ENCODE measurements around the gene MXD3. TPM values are rescaled to one million over a fixed set of nuclear protein-coding genes. Genes with fewer than 3 reads are reported as not detected.

Gene MXD3
- total and polyA plus RNA-seq, 8 donors = 6.8 to 86.9 (median 20.4) TPM

DNA sequence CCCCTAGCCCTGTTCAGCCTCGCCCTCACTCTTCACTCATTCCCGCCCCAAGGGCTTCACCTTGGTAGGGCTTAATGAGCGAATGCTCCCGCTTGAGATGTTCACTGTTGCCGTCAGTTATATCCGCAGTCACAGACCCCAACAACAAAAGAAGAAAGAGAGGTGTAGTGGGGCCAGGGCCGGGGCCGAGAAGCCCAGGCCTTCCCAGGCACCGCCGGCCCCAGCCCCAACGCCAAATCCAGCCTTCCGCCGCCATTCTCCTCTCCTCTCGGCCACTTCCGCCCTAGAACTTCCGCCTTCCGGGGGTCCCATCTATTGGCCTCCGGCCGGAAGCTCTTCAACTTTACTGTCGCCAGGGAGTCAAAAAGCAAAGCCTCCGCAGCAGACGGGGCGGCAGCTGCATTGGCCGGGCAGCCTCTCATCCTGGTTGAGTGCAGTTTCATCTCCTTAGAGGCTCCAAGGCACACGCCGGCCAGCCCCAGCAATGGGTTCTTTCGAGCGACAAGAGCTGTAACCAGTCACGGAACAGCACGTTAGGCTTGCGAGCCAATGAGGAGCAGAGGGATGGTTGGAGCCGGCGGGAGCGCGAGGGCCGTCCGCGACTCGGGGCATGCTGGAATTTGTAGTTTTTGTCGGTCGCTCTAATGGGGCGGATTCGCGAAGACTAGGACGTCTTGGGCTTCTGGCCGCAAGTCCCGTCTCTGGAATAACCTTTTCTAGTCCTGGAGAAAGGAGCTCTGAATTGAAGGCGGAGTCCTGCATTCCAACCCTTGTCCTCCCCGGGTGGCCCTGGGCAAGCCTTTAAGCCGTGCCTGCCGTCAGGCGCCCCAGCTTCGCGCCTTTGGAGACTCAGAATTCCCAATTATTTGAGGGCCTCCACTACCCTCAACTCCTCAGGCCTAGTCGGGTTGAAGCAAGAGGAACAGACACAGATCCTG lies 40.0 kb upstream of the MXD3 start, which contains the start of gene LMAN2:
Gene LMAN2, minus strand, starts transcription at position 277 of the 938 bp plus-strand sequence. Its CDS starts 21 bp downstream, at position 256.
- Histone ChIP-seq H3K9me3 (no peaks in the 10 kb centered on the region), H3K27ac (peak within 1 kb of the TSS; percentile 82 to 97 (median 90)), H3K4me3 (peak within 1 kb of the TSS; percentile 74 to 99 (median 96)), H3K4me1 (peaks cover 27 to 63% (median 46%) of the 10 kb centered on the region in 4 donors), H3K36me3 (peaks cover 3 to 27% (median 17%) of the 10 kb centered on the region in 4 donors), H3K27me3 (no peaks in the 10 kb centered on the region)
- 6 to 9% (median 8%) methylated on average over 41 to 55 of the region's 55 CpGs for WGBS, 5 donors
- TF ChIP-seq CTCF (IDR thresholded peaks at IDR 0.05) (no peak), POLR2AphosphoS5 (IDR thresholded peaks at IDR 0.05) (peak; percentile 1 to 82 (median 73)), POLR2A (IDR thresholded peaks at IDR 0.05) (peak in 1 of 4 donors; percentile 56), EP300 (IDR thresholded peaks at IDR 0.05) (no peak)
- peak; percentile 96 to 98 for DNase-seq
- intact Hi-C loops (cut with DNase I; ENCODE audit: low total_unique reads) = no loop called here

- 5 to 21% (median 10%) methylated on average over 8 to 19 of the region's 19 CpGs for WGBS, 5 donors
- peaks cover 3 to 35% (median 24%) of the 10 kb centered on the region in 4 donors for H3K36me3 ChIP-seq
- H3K9me3 ChIP-seq = no peaks in the 10 kb centered on the region
- intact Hi-C loops (cut with DNase I; ENCODE audit: low total_unique reads) = no loop called here
- H3K27ac ChIP-seq = peak overlapping the region; percentile 82 to 97 (median 90)
- no peak for DNase-seq
- no peaks in the 10 kb centered on the region for H3K27me3 ChIP-seq
- H3K4me3 ChIP-seq = peak overlapping the region; percentile 74 to 99 (median 96)
- peaks cover 27 to 68% (median 50%) of the 10 kb centered on the region in 4 donors for H3K4me1 ChIP-seq
- TF ChIP-seq POLR2AphosphoS5 (IDR thresholded peaks at IDR 0.05) (no peak), EP300 (IDR thresholded peaks at IDR 0.05) (no peak), CTCF (IDR thresholded peaks at IDR 0.05) (no peak), POLR2A (IDR thresholded peaks at IDR 0.05) (no peak)
These were observed 39.2 kb upstream of the MXD3 start for GRCh38 chr5:177350776-177351391.

DNA sequence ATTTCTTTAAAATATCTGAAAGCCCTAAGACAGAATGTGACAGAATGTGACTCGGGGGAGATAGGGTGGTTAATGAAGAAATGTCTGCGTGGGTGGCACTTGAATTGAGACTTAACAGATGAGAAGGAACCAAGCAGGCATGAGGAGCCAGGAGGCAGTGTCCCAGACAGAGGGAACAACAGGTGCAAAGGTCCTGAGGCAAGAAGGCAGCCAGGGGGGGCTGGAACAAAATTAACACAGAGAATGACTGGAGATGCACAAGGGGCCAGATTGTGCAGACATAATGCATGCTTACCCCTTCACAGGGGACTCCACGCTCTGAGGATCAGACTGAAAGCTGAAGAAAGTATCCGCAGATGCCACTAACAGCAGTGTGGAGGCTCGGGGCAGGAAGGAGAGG lies 38.1 kb upstream of the MXD3 start:
- TF ChIP-seq EP300 (IDR thresholded peaks at IDR 0.05) (no peak), POLR2AphosphoS5 (IDR thresholded peaks at IDR 0.05) (no peak), POLR2A (IDR thresholded peaks at IDR 0.05) (no peak), CTCF (IDR thresholded peaks at IDR 0.05) (no peak)
- H3K9me3 ChIP-seq = no peaks in the 10 kb centered on the region
- no peak overlapping the region for H3K27ac ChIP-seq
- DNase-seq = no peak
- no peaks in the 10 kb centered on the region for H3K27me3 ChIP-seq
- intact Hi-C loops (cut with DNase I; ENCODE audit: low total_unique reads) = no loop called here
- WGBS, 5 donors = 63 to 75% (median 72%) methylated on average over 5 of the region's 5 CpGs
- H3K4me3 ChIP-seq = peak overlapping the region in 3 of 4 donors; percentile 92 to 99 (median 99)
- peaks cover 32 to 73% (median 52%) of the 10 kb centered on the region in 4 donors for H3K4me1 ChIP-seq
- peaks cover 3 to 44% (median 32%) of the 10 kb centered on the region in 4 donors for H3K36me3 ChIP-seq

- TF ChIP-seq EP300 (IDR thresholded peaks at IDR 0.05) (no peak), CTCF (IDR thresholded peaks at IDR 0.05) (no peak), POLR2AphosphoS5 (IDR thresholded peaks at IDR 0.05) (no peak), POLR2A (IDR thresholded peaks at IDR 0.05) (no peak)
- Histone ChIP-seq H3K4me1 (peaks cover 32 to 73% (median 52%) of the 10 kb centered on the region in 4 donors), H3K27ac (no peak overlapping the region), H3K36me3 (peaks cover 3 to 48% (median 36%) of the 10 kb centered on the region in 4 donors), H3K27me3 (no peaks in the 10 kb centered on the region), H3K9me3 (no peaks in the 10 kb centered on the region), H3K4me3 (peak overlapping the region in 2 of 4 donors; percentile 3 to 99)
- WGBS, 5 donors = 49 to 60% (median 58%) methylated on average over 3 of the region's 3 CpGs
- intact Hi-C loops (cut with DNase I; ENCODE audit: low total_unique reads) = no loop called here
- DNase-seq = no peak
These were observed 37.6 kb upstream of the MXD3 start for GRCh38 chr5:177349362-177349647.

All from stomach (tissue), 9 donors.